HepG2 (cell line): ENCODE data around the gene DHRS1. TPM values are rescaled to one million over a fixed set of nuclear protein-coding genes. Genes with fewer than 3 reads are reported as not detected.

ENCODE experiments used
- AKAP8 ChIP-seq: sonication (generic); formaldehyde crosslinking; IDR thresholded peaks from 2 replicates; pipeline ENCODE4 v1.5.1; 2020; ENCODE audit warnings: mild to moderate bottlenecking, missing genetic modification reagents
- HES4 ChIP-seq: sonication (generic); formaldehyde crosslinking; IDR thresholded peaks from 2 replicates; pipeline ENCODE4 v1.9.0; 2021; ENCODE audit warnings: mild to moderate bottlenecking, missing genetic modification reagents, borderline replicate concordance
- HOXA7 ChIP-seq: sonication (generic); formaldehyde crosslinking; IDR thresholded peaks from 2 replicates; pipeline ENCODE4 v1.8.1; 2022; ENCODE audit warnings: mild to moderate bottlenecking, missing genetic modification reagents, moderate library complexity
- ISX ChIP-seq: sonication (generic); formaldehyde crosslinking; conservative IDR thresholded peaks from 2 replicates; pipeline ENCODE4 v1.5.0; 2020; ENCODE audit warnings: missing genetic modification reagents
- MIER2 ChIP-seq: IDR thresholded peaks from 2 replicates; pipeline ENCODE4 v1.6.1; 2016; ENCODE audit warnings: missing biosample characterization, missing genetic modification reagents
- NAIF1 ChIP-seq: sonication (generic); formaldehyde crosslinking; IDR thresholded peaks from 2 replicates; pipeline ENCODE4 v1.5.0; 2020; ENCODE audit warnings: mild to moderate bottlenecking, missing genetic modification reagents, borderline replicate concordance
- PPARG ChIP-seq: conservative IDR thresholded peaks from 2 replicates; pipeline ENCODE4 v1.6.1; 2016; ENCODE audit warnings: missing biosample characterization, missing genetic modification reagents
- TBX2 ChIP-seq: sonication (generic); formaldehyde crosslinking; IDR thresholded peaks from 2 replicates; pipeline ENCODE4 v1.5.0; 2020; ENCODE audit warnings: missing genetic modification reagents, mild to moderate bottlenecking, borderline replicate concordance
- TGIF2 ChIP-seq: IDR thresholded peaks from 2 replicates; pipeline ENCODE4 v1.6.1; 2016; ENCODE audit warnings: control low read depth, missing compliant biosample characterization
- U2AF1 ChIP-seq: fragments of 200-400 bp; formaldehyde crosslinking; optimal IDR thresholded peaks from 2 replicates; pipeline ENCODE3; 2017; ENCODE audit warnings: mild to moderate bottlenecking, low read depth, low read length
- ZBTB42 ChIP-seq: sonication (generic); formaldehyde crosslinking; IDR thresholded peaks from 2 replicates; pipeline ENCODE4 v1.5.0; 2020; ENCODE audit warnings: mild to moderate bottlenecking, missing genetic modification reagents
- ZKSCAN1 ChIP-seq: fragments of 150-350 bp; IDR thresholded peaks from 2 replicates; pipeline ENCODE4 v1.6.1; 2014; ENCODE audit warnings: low read length
- ZMYM4 ChIP-seq: sonication (generic); formaldehyde crosslinking; IDR thresholded peaks from 2 replicates; pipeline ENCODE4 v1.8.1; 2023; ENCODE audit warnings: mild to moderate bottlenecking, missing genetic modification reagents
- ZNF138 ChIP-seq: sonication (generic); formaldehyde crosslinking; IDR thresholded peaks from 2 replicates; pipeline ENCODE4 v1.5.0; 2020; ENCODE audit warnings: mild to moderate bottlenecking, low read depth, missing genetic modification reagents
- ZNF225 ChIP-seq: sonication (generic); formaldehyde crosslinking; IDR thresholded peaks from 2 replicates; pipeline ENCODE4 v1.4.0; 2020; ENCODE audit warnings: mild to moderate bottlenecking, missing genetic modification reagents
- ZNF468 ChIP-seq: sonication (generic); formaldehyde crosslinking; IDR thresholded peaks from 2 replicates; pipeline ENCODE4 v1.8.0; 2022; ENCODE audit warnings: mild to moderate bottlenecking, moderate library complexity, missing genetic modification reagents
- ZNF569 ChIP-seq: sonication (generic); formaldehyde crosslinking; IDR thresholded peaks from 2 replicates; pipeline ENCODE4 v1.5.0; 2020; ENCODE audit warnings: mild to moderate bottlenecking, missing genetic modification reagents, moderate library complexity, borderline replicate concordance
- ZNF619 ChIP-seq: sonication (generic); formaldehyde crosslinking; IDR thresholded peaks from 2 replicates; pipeline ENCODE4 v1.4.0; 2020; ENCODE audit warnings: mild to moderate bottlenecking, missing genetic modification reagents
- ZNF777 ChIP-seq: sonication (generic); formaldehyde crosslinking; IDR thresholded peaks from 2 replicates; pipeline ENCODE4 v1.4.0; 2020; ENCODE audit warnings: missing genetic modification reagents
- ZNF841 ChIP-seq: sonication (generic); formaldehyde crosslinking; IDR thresholded peaks from 2 replicates; pipeline ENCODE4 v1.8.1; 2023; ENCODE audit warnings: missing genetic modification reagents, borderline replicate concordance
- ZSCAN29 ChIP-seq: sonication (generic); formaldehyde crosslinking; conservative IDR thresholded peaks from 2 replicates; pipeline ENCODE4 v1.4.0; 2020; ENCODE audit warnings: mild to moderate bottlenecking, missing genetic modification reagents
- polyA plus RNA-seq, 8 experiments: library from polyadenylated mRNA; depleted of rRNA in 3 of 8; stranded (reverse) in 7 of 8; unstranded in 1 of 8; fragments of >200 nt; fragmentation: Illumina TruSeq in 4 of 8; extraction: Trizol in 4 of 8; gene quantifications; 2 replicates each; pipeline versions ENCODE4 v1.2.1 to v1.2.3, GENCODE V29; 2011 to 2016; ENCODE audit warnings: low read depth in 4 of 8, missing spikeins in 1 of 8, mixed read lengths in 1 of 8; ENCODE audit not compliant: insufficient read depth in 1 of 8
- total RNA-seq, 5 experiments: library from RNA; depleted of rRNA; stranded (reverse); fragments of >200 nt; fragmentation: Illumina TruSeq; extraction: Trizol; gene quantifications; 2 replicates each; pipeline ENCODE4 v1.2.3, GENCODE V29; 2016; ENCODE audit warnings: low read depth in 1 of 5
- TF ChIP-seq, protein P1 (sequence below): sonication (generic); formaldehyde crosslinking; IDR thresholded peaks from 2 replicates; pipeline ENCODE4 v1.4.0; 2020; ENCODE audit warnings: missing genetic modification reagents, borderline replicate concordance
- TF ChIP-seq, protein P2 (sequence below): sonication (generic); formaldehyde crosslinking; IDR thresholded peaks from 2 replicates; pipeline ENCODE4 v1.8.0; 2022; ENCODE audit warnings: missing genetic modification reagents, low read depth, mild to moderate bottlenecking, borderline replicate concordance
- TF ChIP-seq, protein P3 (sequence below): sonication (generic); formaldehyde crosslinking; IDR thresholded peaks from 2 replicates; pipeline ENCODE4 v1.5.0; 2020; ENCODE audit warnings: missing genetic modification reagents
- TF ChIP-seq, protein P4 (sequence below): sonication (generic); formaldehyde crosslinking; IDR thresholded peaks from 2 replicates; pipeline ENCODE4 v1.5.0; 2020; ENCODE audit warnings: mild to moderate bottlenecking, missing genetic modification reagents

DHRS1 gene
- total and polyA plus RNA-seq, 2 of the 13 experiments (the other 11 are each of a cell fraction or from before 2014, with no cell fraction given), result 49.8 to 60.8 TPM

GRCh38 chr14:24307575-24308341 is 8.2 kb upstream of the DHRS1 start, which contains the start of gene CIDEB (continued):
- TF ChIP-seq, protein P1, sequence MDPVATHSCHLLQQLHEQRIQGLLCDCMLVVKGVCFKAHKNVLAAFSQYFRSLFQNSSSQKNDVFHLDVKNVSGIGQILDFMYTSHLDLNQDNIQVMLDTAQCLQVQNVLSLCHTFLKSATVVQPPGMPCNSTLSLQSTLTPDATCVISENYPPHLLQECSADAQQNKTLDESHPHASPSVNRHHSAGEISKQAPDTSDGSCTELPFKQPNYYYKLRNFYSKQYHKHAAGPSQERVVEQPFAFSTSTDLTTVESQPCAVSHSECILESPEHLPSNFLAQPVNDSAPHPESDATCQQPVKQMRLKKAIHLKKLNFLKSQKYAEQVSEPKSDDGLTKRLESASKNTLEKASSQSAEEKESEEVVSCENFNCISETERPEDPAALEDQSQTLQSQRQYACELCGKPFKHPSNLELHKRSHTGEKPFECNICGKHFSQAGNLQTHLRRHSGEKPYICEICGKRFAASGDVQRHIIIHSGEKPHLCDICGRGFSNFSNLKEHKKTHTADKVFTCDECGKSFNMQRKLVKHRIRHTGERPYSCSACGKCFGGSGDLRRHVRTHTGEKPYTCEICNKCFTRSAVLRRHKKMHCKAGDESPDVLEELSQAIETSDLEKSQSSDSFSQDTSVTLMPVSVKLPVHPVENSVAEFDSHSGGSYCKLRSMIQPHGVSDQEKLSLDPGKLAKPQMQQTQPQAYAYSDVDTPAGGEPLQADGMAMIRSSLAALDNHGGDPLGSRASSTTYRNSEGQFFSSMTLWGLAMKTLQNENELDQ (CRISPR knock-in tag), result no peak; the same call in none of the 2 replicates
- TF ChIP-seq, protein P2, sequence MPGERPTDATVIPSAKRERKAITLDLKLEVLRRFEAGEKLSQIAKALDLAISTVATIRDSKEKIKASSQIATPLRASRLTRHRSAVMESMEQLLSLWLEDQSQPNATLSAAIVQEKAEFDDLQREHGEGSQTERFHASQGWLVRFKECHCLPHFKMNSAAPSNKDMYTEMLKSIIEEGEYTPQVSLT (CRISPR knock-in tag), result no peak
- TF ChIP-seq MIER2 (CRISPR knock-in tag) (peak; percentile 78), ZNF225 (no peak; the same call in 1 of the 2 replicates), ZNF777 (0 out of 2 replicates have a peak, but pooled peaks have one; percentile 16), HOXA7 (CRISPR knock-in tag) (no peak), ZNF619 (CRISPR knock-in tag) (peak; percentile 89), ZNF569 (CRISPR knock-in tag) (peak; percentile 82; the same call in 1 of the 2 replicates), U2AF1 (no peak), PPARG (CRISPR knock-in tag) (peak; percentile 57; the same call in 1 of the 2 replicates), ZMYM4 (CRISPR knock-in tag) (no peak), NAIF1 (no peak), ZKSCAN1 (no peak), ISX (no peak), AKAP8 (CRISPR knock-in tag) (no peak; the same call in 1 of the 2 replicates), ZNF841 (no peak), ZBTB42 (CRISPR knock-in tag) (0 out of 2 replicates have a peak, but pooled peaks have one; percentile 72), HES4 (CRISPR knock-in tag) (peak; percentile 85), ZNF468 (CRISPR knock-in tag) (no peak), ZSCAN29 (CRISPR knock-in tag) (peak; percentile 90), ZNF138 (CRISPR knock-in tag) (no peak), TBX2 (CRISPR knock-in tag) (peak; percentile 95), TGIF2 (CRISPR knock-in tag) (peak; percentile 74)
- TF ChIP-seq, protein P3, sequence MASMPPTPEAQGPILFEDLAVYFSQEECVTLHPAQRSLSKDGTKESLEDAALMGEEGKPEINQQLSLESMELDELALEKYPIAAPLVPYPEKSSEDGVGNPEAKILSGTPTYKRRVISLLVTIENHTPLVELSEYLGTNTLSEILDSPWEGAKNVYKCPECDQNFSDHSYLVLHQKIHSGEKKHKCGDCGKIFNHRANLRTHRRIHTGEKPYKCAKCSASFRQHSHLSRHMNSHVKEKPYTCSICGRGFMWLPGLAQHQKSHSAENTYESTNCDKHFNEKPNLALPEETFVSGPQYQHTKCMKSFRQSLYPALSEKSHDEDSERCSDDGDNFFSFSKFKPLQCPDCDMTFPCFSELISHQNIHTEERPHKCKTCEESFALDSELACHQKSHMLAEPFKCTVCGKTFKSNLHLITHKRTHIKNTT (CRISPR knock-in tag), result no peak
- TF ChIP-seq, protein P4, sequence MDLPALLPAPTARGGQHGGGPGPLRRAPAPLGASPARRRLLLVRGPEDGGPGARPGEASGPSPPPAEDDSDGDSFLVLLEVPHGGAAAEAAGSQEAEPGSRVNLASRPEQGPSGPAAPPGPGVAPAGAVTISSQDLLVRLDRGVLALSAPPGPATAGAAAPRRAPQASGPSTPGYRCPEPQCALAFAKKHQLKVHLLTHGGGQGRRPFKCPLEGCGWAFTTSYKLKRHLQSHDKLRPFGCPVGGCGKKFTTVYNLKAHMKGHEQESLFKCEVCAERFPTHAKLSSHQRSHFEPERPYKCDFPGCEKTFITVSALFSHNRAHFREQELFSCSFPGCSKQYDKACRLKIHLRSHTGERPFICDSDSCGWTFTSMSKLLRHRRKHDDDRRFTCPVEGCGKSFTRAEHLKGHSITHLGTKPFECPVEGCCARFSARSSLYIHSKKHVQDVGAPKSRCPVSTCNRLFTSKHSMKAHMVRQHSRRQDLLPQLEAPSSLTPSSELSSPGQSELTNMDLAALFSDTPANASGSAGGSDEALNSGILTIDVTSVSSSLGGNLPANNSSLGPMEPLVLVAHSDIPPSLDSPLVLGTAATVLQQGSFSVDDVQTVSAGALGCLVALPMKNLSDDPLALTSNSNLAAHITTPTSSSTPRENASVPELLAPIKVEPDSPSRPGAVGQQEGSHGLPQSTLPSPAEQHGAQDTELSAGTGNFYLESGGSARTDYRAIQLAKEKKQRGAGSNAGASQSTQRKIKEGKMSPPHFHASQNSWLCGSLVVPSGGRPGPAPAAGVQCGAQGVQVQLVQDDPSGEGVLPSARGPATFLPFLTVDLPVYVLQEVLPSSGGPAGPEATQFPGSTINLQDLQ (CRISPR knock-in tag), result no peak
